ENCODE results near the gene FITM2.

FITM2 gene

DNA sequence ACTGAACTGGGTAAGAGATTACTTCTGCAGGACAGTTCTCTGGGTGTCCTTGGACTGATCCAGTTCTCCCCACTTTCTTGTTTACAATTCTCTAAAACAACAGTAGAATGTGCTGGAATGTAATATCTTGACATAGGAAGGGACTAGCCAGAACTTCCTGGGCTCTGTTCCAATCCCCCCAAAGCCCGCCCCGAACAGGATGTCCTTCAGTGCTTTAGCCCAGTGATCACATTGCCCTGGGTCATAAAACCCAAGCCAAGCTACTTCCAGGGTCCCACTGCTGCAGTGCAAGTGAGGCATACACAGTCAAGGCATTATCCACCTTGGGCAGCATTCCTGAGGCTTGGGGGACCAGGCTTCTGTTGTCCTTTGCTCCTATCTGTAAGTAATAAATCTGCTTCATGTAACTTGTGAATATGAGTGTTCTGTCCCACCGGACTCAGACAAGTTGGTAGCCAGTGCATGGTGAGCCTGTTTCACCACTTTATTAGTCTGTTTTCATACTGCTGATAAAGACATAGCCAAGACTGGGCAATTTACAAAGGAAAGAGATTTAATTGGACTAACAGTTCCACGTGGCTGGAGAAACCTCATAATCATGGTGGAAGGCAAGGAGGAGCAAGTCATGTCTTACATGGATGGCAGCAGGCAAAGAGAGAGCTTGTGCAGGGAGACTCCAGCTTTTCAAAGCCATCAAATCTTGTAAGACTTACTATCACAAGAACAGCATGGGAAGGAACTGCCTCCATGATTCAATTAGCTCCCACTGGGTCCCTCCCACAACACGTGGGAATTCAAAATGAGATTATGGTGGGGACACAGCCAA is 23.5 kb downstream of the FITM2 start:
- in situ Hi-C loops (cut with MboI; ENCODE audit: low pct_unique_long_range_greater_than_20kb, low sequenced_read_pairs, unreplicated experiment) = no loop called here
- TF ChIP-seq, protein P1, sequence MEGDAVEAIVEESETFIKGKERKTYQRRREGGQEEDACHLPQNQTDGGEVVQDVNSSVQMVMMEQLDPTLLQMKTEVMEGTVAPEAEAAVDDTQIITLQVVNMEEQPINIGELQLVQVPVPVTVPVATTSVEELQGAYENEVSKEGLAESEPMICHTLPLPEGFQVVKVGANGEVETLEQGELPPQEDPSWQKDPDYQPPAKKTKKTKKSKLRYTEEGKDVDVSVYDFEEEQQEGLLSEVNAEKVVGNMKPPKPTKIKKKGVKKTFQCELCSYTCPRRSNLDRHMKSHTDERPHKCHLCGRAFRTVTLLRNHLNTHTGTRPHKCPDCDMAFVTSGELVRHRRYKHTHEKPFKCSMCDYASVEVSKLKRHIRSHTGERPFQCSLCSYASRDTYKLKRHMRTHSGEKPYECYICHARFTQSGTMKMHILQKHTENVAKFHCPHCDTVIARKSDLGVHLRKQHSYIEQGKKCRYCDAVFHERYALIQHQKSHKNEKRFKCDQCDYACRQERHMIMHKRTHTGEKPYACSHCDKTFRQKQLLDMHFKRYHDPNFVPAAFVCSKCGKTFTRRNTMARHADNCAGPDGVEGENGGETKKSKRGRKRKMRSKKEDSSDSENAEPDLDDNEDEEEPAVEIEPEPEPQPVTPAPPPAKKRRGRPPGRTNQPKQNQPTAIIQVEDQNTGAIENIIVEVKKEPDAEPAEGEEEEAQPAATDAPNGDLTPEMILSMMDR (IDR thresholded peaks at IDR 0.05; ENCODE audit: extremely low read depth, insufficient read depth, missing control alignments) = no peak
- no peak for DNase-seq (ENCODE audit: low spot score)

DNA sequence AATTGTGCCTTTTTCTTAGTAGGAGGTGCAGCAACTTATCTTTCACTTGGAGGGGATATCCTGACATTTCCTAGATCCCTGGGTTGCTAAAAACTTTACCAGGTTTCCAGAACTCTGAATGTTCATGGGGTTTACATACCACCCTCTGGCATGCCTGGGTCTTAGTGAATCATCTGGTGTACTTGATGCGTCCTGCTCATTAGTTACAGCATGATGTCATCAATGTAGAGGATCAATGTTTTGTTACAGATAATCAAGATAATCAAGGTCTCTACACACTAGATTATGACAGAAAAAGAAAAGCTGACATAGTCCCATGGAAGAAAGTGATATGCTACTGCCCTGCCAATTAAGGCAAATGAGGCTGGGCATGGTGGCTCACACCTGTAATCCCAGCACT is 27.0 kb downstream of the FITM2 start:
- DNase-seq (ENCODE audit: low spot score) = no peak
- in situ Hi-C loops (cut with MboI; ENCODE audit: low pct_unique_long_range_greater_than_20kb, low sequenced_read_pairs, unreplicated experiment) = no loop called here
- TF ChIP-seq, protein P1 (IDR thresholded peaks at IDR 0.05; ENCODE audit: extremely low read depth, insufficient read depth, missing control alignments) = no peak

DNA sequence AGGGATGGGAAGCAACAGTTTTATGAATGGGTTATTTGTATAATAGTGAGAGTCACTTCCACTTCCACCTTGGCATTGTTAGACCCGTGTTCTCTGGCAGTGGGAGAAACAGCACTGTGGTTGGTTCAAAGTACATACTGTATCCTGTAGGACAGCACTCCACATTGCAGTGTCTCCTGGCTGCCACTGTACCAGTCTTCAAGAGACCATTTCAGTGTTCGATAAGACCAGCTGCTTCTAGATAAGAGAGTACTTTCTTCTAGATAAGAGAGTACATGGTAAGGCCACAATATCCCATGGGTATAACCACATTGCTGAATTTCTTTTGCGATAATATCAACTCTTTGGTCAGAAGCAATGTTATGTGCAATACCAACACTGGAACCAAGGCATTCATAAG is 28.8 kb downstream of the FITM2 start:
- in situ Hi-C loops (cut with MboI; ENCODE audit: low pct_unique_long_range_greater_than_20kb, low sequenced_read_pairs, unreplicated experiment) = no loop called here
- no peak for DNase-seq (ENCODE audit: low spot score)
- TF ChIP-seq, protein P1 (IDR thresholded peaks at IDR 0.05; ENCODE audit: extremely low read depth, insufficient read depth, missing control alignments) = no peak

DNA sequence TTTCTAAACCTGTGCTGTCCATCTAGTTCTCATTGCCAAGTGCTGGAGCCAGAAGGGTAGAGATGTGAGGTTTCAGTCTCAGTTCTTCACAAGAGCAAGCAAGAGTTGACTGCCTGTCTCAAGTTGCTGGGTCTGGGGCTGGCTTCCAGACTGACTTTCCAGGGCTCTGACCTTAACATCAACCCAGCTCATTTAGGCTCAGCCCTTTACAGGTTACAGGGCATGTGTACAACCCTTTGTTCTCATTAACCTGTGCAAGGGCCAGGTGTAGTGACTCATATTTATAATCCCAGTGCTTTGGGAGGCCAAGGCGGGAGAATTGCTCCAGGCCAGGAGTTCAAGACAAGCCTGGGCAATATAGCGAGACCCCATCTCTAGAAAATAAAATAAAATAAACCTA is 30.6 kb downstream of the FITM2 start:
- DNase-seq (ENCODE audit: low spot score) = no peak
- TF ChIP-seq, protein P1 (IDR thresholded peaks at IDR 0.05; ENCODE audit: extremely low read depth, insufficient read depth, missing control alignments) = no peak
- in situ Hi-C loops (cut with MboI; ENCODE audit: low pct_unique_long_range_greater_than_20kb, low sequenced_read_pairs, unreplicated experiment) = no loop called here

DNA sequence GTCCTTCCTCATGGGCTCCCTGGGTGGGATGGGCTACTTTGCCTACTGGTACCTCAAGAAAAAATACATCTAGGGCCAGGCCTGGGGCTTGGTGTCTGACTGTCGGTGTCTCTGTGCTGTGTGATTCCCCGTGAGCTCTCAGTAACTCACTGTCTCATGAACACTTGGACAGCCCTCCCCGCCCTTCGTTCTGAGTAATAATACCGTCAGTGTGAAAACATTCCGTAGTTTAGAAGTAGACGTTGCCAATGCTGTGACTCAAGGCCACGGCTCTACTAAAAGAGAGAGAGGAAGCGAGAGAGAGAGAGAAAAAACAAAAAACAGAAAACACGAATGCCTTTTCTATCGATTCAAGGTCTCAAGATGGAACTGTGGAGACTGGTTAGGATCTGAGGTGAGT is 31.8 kb downstream of the FITM2 start:
- TF ChIP-seq, protein P1 (IDR thresholded peaks at IDR 0.05; ENCODE audit: extremely low read depth, insufficient read depth, missing control alignments) = no peak
- in situ Hi-C loops (cut with MboI; ENCODE audit: low pct_unique_long_range_greater_than_20kb, low sequenced_read_pairs, unreplicated experiment) = no loop called here
- DNase-seq (ENCODE audit: low spot score) = no peak

DNA sequence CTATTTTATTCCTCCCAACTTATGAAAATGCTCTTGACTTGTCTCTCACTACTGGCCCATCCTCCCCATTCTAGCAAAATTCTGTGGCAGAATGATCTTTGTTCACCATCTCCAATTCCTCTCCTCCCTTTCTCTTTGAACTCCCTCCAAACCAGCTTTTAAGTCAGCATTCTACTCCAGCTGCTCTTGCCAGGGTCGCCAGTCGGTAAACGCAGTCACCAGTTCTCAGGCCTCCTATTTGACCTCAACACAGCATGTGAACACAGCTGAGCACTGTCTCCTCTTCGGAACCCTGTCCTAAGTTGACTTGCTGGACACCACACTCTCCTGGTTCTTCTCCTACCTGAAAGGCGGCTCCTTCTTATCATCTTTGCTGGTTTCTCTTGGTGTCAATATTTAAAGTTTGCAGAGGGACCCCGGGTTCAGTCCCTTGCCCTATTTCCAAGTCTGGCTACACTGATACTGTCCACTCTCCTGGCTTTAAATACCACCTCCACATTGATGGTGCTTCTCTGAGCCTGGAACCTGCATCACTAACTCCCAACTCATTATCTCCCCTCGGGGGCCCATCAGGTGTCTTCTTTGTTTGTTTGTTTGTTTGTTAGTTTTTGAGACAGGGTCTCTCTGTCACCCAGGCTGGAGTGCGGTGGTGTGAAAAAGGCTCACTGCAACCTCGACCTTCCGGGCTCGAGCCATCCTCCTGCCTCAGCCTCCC is 36.5 kb downstream of the FITM2 start:
- in situ Hi-C loops (cut with MboI; ENCODE audit: low pct_unique_long_range_greater_than_20kb, low sequenced_read_pairs, unreplicated experiment) = no loop called here
- DNase-seq (ENCODE audit: low spot score) = no peak
- TF ChIP-seq, protein P1 (IDR thresholded peaks at IDR 0.05; ENCODE audit: extremely low read depth, insufficient read depth, missing control alignments) = no peak

Measured in GM13977 (cell line).